Osteoblast (primary cell): ENCODE results near the gene MRM3. TPM values are rescaled to one million over a fixed set of nuclear protein-coding genes. Genes with fewer than 3 reads are reported as not detected.

Experiments used
- DNase-seq: peaks from one replicate; pipeline ENCODE4 v3.0.0; 2011; ENCODE audit warnings: low spot score, mixed read lengths; ENCODE audit not compliant: insufficient read length; ENCODE audit errors: missing footprints
- H2AFZ ChIP-seq: 2 replicates; pipeline ENCODE4 v1.6.0; 2011; ENCODE audit warnings: mild to moderate bottlenecking, low read length
- H3K27ac ChIP-seq: 2 replicates; pipeline ENCODE4 v1.5.1; 2011; ENCODE audit warnings: mild to moderate bottlenecking, low read depth, low read length, moderate library complexity
- H3K27me3 ChIP-seq: 2 replicates; pipeline ENCODE4 v1.6.0; 2012; ENCODE audit warnings: mild to moderate bottlenecking, control low read depth, inconsistent platforms, low read length, moderate library complexity; ENCODE audit not compliant: insufficient read depth
- H3K36me3 ChIP-seq: 2 replicates; pipeline ENCODE4 v1.5.1; 2011; ENCODE audit warnings: mild to moderate bottlenecking, low read length, control low read depth, moderate library complexity; ENCODE audit not compliant: insufficient read depth
- H3K4me1 ChIP-seq: 2 replicates; pipeline ENCODE4 v1.5.1; 2011; ENCODE audit warnings: mild to moderate bottlenecking, low read length, control low read depth, moderate library complexity; ENCODE audit not compliant: insufficient read depth
- H3K4me2 ChIP-seq: 2 replicates; pipeline ENCODE4 v1.6.0; 2011; ENCODE audit warnings: mild to moderate bottlenecking, low read length; ENCODE audit not compliant: insufficient read depth
- H3K4me3 ChIP-seq: fragments of 200-600 bp; sonication (generic); 3 replicates; pipeline ENCODE4 v1.5.1; 2012; ENCODE audit warnings: mild to moderate bottlenecking, low read length, inconsistent platforms; ENCODE audit not compliant: insufficient read depth
- H3K79me2 ChIP-seq: 2 replicates; pipeline ENCODE4 v1.6.0; 2012; ENCODE audit warnings: mild to moderate bottlenecking, low read length, control low read depth, inconsistent platforms; ENCODE audit not compliant: insufficient read depth
- H3K9me3 ChIP-seq: 2 replicates; pipeline ENCODE4 v1.5.1; 2011; ENCODE audit warnings: low read depth, low read length, control low read depth
- H4K20me1 ChIP-seq: 2 replicates; pipeline ENCODE4 v1.6.0; 2012; ENCODE audit warnings: mild to moderate bottlenecking, low read length, control low read depth; ENCODE audit not compliant: insufficient read depth
- CTCF ChIP-seq: IDR thresholded peaks from 2 replicates; pipeline ENCODE4 v1.5.1; 2011; ENCODE audit warnings: mild to moderate bottlenecking, low read depth, low read length, moderate library complexity; ENCODE audit errors: extremely low read depth
- total RNA-seq: library from RNA; depleted of rRNA; stranded (reverse); fragments of >200 nt; gene quantifications from 2 replicates; pipeline ENCODE4 v1.2.3, GENCODE V29; 2012

MRM3 gene
- total RNA-seq, 1 donor: 19.5 TPM

GRCh38 chr17:799261-799660 lies 17.1 kb downstream of the MRM3 start:
- Histone ChIP-seq H3K36me3 (peaks cover 8% of the 10 kb centered on the region), H2AFZ (no peak overlapping the region), H3K4me1 (peaks cover 3% of the 10 kb centered on the region), H3K4me3 (no peak overlapping the region), H3K79me2 (no peaks in the 10 kb centered on the region), H3K4me2 (no peak overlapping the region), H3K27me3 (no peaks in the 10 kb centered on the region), H4K20me1 (peaks cover 9% of the 10 kb centered on the region), H3K27ac (no peak overlapping the region), H3K9me3 (no peaks in the 10 kb centered on the region)
- TF ChIP-seq CTCF: no peak
- no peak for DNase-seq

- Histone ChIP-seq H3K36me3 (peaks cover 8% of the 10 kb centered on the region), H2AFZ (no peak overlapping the region), H3K4me2 (no peak overlapping the region), H3K27me3 (no peaks in the 10 kb centered on the region), H3K4me3 (no peak overlapping the region), H3K27ac (no peak overlapping the region), H4K20me1 (peaks cover 9% of the 10 kb centered on the region), H3K79me2 (no peaks in the 10 kb centered on the region), H3K4me1 (no peaks in the 10 kb centered on the region), H3K9me3 (no peaks in the 10 kb centered on the region)
- peak; percentile 84 for DNase-seq
- no peak for TF ChIP-seq CTCF
Measured at GRCh38 chr17:800446-801242, 18.5 kb downstream of the MRM3 start.

GRCh38 chr17:801660-802059 lies 19.5 kb downstream of the MRM3 start:
- no peaks in the 10 kb centered on the region for H3K9me3 ChIP-seq
- no peak overlapping the region for H3K27ac ChIP-seq
- H4K20me1 ChIP-seq: peaks cover 9% of the 10 kb centered on the region
- no peak overlapping the region for H2AFZ ChIP-seq
- no peaks in the 10 kb centered on the region for H3K79me2 ChIP-seq
- peaks cover 8% of the 10 kb centered on the region for H3K36me3 ChIP-seq
- no peak for TF ChIP-seq CTCF
- no peak overlapping the region for H3K4me2 ChIP-seq
- no peaks in the 10 kb centered on the region for H3K27me3 ChIP-seq
- no peak overlapping the region for H3K4me3 ChIP-seq
- H3K4me1 ChIP-seq: no peaks in the 10 kb centered on the region
- DNase-seq: peak; percentile 61

GRCh38 chr17:802481-802880 lies 20.3 kb downstream of the MRM3 start:
- no peaks in the 10 kb centered on the region for H3K9me3 ChIP-seq
- no peak overlapping the region for H3K4me3 ChIP-seq
- H3K79me2 ChIP-seq: no peaks in the 10 kb centered on the region
- H3K4me2 ChIP-seq: no peak overlapping the region
- H3K36me3 ChIP-seq: peaks cover 4% of the 10 kb centered on the region
- H4K20me1 ChIP-seq: peaks cover 9% of the 10 kb centered on the region
- no peak for TF ChIP-seq CTCF
- peak; percentile 76 for DNase-seq
- no peaks in the 10 kb centered on the region for H3K27me3 ChIP-seq
- H3K4me1 ChIP-seq: no peaks in the 10 kb centered on the region
- H2AFZ ChIP-seq: no peak overlapping the region
- H3K27ac ChIP-seq: no peak overlapping the region
